Dedifferentiated amniotic fluid mesenchymal stem cell (primary cell): ENCODE results near the gene ST3GAL4.
"Not testable (repeated sequence)": the region's sequence is repeated elsewhere in the genome, so short reads cannot be mapped to it uniquely, and the experiment has no call there.

Source experiments
- DNase-seq: peaks from one replicate; pipeline ENCODE4 v3.0.0-alpha.2; 2016; ENCODE audit errors: extremely low spot score

The ST3GAL4 gene, protein sequence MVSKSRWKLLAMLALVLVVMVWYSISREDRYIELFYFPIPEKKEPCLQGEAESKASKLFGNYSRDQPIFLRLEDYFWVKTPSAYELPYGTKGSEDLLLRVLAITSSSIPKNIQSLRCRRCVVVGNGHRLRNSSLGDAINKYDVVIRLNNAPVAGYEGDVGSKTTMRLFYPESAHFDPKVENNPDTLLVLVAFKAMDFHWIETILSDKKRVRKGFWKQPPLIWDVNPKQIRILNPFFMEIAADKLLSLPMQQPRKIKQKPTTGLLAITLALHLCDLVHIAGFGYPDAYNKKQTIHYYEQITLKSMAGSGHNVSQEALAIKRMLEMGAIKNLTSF

DNA sequence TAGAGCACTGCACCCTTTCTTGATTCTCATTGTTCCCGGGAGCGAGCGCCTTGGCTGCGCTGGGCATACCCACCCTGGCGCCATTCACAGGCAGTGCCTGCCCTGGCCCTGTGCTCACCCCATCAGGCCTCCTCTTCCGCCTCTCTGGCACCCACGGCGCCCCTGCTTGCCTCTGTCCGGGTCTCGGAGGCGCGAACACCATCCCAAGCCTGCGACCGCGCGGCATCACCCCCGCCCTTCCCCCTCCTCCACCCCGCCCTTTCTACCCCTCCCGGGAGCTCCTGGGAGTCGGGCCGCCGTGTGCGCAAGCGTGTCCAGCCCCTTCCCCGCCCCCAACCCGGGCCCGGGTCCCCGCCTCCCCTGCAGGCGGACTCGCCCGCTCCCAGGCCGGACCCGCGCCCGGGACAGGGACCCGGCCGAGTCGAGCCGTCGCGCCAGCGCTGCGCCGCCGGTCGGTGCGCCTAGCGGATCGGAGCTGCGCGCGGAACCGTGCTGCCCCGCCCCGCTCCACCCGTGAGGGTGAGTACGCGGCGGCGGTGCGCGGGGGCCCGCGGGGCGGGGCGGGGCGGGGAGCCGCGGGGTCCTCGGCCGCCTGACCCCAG is at the start of gene ST3GAL4:
Gene ST3GAL4 (plus strand): TSS at position 363 of the 602 bp plus-strand sequence. CDS start 50,470 bp downstream, outside the sequence.
- no peak for DNase-seq

DNA sequence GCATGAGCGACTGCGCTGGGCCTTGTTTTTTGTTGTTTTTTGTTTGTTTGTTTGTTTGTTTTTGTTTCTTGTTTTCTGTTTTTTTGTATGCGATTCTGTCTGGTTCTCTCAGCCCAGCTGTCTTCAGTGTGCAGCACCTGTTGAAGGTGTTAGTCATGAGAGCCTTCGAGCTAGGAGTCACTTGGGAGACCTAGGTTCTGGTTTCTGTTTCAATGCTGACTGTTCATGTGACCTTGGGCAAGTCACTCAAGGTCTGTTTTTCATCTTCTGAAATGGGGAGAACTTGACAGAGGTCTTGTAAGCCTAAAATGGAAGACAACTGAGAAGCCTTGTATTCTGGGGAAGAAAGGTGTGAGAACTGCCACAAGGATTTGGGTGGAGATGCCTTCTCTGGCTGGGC is 49.8 kb upstream of the ST3GAL4 start:
- no peak for DNase-seq

DNA sequence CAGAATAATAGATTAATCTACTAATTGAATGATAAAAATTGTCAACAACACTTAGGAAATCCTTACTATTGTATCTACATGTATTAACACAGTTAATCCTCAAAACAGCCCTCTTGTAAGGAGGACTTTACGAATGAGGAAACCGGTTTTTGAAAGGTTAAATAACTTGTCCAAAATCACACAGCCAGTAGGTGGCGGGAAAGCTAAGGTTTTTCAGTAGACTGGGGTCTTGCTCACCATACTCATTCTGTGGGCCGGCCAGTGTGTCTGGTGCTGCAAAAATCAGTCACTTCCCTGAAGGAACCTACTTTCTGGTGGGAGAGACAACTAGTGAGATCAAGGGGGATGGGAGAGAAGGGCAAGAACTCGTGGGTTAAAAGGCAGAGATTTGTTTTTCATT is 47.8 kb upstream of the ST3GAL4 start:
- DNase-seq = peak; percentile 55

DNA sequence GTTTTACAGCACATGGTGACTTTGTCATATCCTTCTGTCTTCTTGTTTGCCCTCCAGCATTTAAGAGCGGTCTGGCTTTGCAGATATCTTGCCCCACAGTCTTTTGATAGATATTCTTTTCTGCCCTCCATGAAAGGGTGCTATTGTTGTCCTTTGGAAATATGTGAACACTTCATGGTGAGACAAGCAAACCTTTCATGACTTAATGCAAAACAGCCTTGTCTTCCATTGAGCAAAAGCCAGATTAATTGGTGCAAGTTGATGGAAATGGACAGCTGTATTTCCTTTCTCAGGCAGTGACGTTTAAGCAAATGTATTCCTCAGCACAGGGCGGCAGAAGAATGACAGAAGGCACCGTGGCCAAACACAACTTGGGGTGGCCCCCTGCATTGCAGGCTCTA is 47.2 kb upstream of the ST3GAL4 start:
- no peak for DNase-seq

DNA sequence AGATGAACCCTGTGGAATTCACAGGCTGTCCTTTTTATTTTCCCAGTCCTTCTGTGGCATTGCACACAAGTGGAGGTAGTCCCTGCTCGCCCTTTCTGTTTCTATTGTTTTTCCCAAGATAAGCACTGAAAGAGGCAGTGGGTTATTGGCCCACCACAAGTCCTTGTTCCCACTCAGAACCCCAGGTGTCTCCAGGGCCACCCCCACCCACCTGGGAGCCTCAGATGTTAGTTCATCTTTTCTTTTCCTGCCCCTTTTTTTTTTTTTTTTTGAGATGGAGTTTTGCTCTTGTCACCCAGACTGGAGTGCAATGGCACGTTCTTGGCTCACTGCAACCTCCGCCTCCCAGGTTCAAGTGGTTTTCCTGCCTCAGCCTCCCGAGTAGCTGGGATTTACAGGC is 46.7 kb upstream of the ST3GAL4 start:
- not testable (repeated sequence) for DNase-seq

DNA sequence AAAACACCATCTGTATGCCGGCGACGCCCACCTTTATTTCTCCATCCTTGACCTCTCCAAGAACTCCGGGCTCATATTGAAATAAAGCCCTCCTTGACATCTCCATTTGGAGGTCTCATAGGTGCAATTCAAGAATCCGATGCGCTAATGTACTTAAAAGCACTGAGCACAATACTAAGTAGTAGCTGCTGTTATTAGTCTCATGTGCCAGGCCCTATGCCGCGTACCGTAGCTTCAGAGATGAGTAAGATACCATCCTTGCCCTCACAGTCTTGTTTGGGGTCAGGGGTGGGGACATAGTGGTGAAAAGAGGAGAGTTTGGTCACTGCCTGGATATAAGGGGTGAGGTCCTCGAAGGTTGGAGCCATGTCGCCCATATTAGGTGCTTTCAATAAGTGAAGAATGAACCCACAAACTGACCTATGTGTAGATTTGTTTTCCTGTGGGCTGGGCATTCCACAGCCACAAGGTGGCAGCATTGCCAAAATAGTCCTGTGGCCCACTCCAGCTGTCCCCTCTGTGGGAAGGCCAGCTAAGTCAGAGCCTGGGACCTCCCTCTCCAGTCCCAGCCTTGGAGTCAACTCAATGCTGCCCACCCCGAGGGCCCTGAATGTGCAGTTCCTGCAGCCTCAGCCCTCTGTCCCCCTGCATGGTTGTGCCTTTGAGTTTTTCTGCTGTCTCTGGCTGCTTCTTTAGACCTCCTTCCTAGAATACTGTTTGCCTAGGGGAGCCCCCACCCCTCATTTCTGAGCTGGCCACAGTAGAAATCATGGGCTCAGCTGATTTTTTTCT is 45.1 kb upstream of the ST3GAL4 start:
- DNase-seq = peak; percentile 57

DNA sequence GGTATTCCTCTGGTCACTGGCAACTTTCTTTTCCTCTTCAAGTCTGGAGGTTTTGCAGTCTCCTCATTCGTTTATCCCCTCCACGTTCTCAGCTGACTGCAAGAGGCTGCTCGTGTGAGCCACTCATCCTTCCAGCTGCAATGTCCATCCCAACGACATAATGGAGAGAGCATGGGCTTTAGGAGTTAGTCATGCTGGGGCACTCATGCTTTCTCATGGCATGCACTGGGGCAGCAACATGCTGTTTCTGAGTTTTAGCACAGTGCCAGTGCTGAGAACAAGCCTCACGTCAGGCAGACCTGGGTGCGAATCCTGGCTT is 44.5 kb upstream of the ST3GAL4 start:
- no peak for DNase-seq

DNA sequence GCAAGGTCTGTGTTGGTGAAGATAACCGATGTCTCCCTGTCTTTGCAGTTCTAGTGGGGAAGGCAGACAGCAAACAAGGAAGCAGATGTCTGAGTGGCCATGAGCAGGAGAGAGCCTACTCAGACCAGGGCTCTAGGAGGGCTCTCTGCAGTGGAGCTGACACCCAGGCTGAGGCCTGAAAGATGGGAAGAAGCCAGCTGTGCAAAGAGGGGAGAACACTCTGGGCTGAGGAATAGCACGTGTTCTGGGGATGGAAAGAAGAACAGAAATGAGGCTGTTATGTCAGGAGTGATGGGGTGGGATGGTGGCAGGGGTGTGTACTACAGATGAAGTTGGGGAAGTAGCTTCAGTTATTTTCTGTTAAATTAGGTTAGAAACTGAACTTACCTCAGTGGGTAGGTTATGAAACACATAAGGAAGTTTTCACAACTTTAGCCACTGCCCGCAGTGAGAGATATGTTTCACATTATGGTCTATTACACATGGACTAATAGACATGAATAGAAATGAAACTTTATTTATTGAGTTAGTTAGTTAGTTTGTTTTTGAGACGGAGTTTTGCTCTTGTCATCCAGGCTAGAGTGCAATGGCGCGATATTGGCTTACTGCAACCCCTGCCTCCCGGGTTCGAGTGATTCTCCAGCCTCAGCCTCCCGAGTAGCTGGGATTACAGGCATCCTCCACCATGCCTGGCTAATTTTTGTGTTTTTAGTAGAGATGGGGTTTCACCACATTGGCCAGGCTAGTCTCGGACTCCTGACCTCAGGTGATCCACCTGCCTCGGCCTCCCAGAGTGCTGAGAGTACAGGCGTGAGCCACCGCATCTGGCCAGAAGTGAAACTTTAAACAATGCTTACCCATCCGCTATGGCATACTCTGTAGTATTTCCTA is 43.8 kb upstream of the ST3GAL4 start:
- no peak for DNase-seq

DNA sequence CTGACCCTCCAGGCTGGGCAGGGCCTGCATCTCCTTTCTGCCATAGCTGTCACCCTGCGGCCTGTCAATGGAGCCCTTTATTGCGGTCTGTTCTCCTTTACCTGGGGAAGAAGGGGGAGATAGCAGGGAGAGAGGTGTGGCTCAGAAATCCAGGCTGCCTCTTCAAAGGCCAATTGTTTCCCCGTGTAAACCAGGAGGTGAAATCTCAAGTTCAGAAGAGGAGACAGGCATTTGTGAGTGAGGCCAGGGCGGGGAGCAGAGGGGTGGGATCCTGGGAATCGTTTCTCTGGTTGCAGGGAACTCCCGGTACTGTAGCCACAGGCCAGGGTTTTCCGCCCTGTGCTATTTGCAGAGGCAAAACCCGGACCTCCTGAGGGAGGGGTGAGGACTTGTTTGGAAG is 42.5 kb upstream of the ST3GAL4 start:
- no peak for DNase-seq

DNA sequence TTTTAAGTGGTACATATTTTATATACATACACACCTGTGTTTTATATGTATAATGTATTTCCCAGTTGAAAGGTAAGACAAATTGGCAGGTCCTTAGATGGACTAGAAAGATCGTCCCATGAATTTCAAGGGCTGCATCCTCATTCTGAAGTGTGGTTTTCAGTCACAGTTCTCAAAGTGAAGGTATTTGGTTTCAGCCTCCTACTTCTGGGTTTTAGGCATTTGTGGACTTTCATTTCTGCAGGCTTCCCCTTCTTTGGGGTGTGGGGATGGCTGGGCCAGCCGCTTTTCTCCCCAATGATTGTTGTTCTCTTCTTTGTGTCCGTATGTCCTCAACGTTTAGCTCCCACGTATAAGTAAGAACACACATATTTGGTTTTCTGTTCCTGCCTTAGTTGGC is 41.7 kb upstream of the ST3GAL4 start:
- no peak for DNase-seq

DNA sequence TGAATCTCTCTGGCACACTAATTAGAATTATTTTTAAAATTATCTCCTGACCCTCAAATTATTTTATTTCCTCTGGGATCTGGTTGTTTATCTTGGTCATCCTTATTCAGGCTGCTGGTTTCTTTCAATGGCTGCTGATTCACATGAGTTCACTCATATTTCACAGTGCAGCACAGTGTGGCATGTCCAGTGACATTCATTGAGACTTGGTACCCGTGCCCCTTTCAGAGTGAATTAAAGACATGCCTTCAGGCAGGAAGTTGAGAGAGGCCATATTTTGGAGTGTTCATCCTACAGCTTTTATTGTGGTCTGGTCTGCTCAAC is 38.1 kb upstream of the ST3GAL4 start:
- DNase-seq = no peak

DNA sequence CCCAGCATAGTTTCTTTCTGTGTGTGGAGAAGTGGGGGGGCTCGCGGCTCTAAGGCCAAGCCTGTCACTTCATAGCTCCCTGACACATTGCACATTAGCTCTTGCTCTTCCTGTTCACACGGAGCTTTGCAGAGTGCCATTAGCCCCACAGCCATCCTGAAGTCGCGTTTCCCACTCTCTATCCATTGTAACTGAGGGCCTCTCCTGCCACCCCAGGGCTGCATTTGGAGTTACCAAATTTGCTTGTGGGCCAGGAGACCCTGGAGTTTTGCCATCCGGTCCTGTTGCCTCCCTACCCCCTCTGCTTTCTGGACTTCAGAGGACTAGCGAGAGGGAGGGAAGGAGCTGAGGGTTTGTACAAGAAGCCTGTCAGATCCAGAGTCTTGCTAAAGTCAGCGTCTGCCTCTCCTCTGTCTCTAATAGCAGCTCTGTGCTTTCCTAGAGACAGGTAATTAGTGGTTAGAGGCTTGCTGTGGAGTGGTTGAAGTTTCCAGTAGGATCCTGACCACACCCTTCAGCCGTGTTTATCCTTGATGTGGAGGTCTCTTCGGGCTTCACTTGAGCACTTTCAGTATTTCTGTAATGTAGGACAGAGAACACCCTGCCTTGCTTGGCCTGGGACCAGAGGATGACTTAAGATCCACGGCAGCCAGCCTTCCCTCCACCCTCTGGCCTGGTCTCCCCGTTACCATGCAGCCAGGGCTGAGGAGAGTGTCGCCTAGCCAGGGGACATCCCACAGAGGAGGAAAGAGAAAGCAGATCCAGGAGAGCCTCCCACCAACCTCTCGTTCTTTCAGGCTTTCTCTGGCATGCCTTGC is 37.5 kb upstream of the ST3GAL4 start:
- peak; percentile 79 for DNase-seq

DNA sequence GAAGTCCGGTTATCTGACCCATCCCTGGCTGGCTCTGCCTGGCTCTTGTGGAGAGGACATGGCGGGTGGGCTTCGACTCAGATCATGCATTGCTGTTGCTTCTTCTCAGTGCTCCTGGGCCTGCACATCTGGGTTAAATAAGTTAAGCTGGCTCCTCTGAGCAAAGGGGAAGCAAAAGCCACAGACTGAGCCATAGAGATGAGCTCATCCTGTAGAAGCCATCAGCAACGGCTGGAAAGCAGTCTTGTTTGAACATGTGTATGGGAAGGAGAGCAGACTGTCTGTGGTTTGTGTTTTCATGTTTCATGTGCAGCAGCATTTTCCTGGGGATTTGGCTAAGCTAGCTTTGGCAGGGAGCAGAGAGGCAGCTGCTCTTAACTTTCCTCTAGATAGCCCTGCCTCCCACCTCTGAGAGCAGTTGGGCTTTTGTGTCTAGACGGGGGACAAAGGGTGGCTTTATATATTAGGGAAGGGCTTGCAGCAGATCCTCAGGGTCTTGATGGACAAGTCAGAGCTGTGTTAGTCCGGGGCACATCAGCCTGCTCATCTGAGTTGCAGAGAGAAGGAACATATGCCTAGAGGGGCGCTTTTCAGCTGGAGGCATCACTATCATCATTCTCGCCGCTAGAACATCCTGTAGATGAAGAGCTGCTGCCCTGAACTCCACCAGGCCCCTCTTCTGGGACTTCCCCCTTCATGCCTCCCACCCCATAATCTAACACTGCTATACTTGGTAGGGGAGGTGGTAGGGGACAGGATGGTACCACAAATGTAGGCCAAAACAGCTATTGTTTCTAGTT is 36.7 kb upstream of the ST3GAL4 start:
- DNase-seq = peak; percentile 94

DNA sequence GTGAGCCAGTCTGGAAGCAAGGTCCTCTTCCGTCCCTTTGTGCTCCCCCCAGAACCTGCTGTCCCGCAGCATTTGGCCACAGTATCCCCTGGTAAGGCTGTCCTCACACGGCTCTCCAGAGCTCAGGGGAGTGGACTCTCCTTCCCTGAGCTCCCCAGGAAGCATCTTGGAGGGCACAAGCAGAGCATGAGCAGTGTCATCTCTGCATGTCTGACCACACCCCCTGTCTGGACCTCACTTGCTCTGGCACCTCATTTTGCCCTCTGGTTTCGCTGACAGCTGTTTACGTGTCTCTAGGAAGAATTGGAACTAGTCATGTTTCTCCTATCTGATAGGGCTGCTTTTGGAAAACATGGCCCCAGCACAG is 36.1 kb upstream of the ST3GAL4 start:
- DNase-seq = no peak

DNA sequence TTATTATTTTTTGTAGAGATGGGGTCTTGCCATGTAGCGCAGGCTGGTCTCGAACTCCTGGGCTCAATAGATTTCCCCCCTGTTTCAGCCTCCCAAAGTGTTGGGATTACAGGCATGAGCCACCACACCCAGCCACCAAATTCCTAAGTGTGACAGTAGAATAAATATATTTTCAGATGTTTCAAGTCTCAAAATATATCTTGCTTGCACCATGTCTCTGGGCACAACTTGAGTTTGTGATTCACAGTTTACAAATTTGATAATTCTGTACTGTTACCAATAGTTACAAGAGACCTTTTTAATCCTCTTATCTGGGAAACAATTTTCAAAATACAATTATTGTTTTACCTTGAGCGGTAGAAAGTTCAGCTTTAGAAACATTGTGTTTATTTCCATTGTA is 32.5 kb upstream of the ST3GAL4 start:
- DNase-seq = no peak

DNA sequence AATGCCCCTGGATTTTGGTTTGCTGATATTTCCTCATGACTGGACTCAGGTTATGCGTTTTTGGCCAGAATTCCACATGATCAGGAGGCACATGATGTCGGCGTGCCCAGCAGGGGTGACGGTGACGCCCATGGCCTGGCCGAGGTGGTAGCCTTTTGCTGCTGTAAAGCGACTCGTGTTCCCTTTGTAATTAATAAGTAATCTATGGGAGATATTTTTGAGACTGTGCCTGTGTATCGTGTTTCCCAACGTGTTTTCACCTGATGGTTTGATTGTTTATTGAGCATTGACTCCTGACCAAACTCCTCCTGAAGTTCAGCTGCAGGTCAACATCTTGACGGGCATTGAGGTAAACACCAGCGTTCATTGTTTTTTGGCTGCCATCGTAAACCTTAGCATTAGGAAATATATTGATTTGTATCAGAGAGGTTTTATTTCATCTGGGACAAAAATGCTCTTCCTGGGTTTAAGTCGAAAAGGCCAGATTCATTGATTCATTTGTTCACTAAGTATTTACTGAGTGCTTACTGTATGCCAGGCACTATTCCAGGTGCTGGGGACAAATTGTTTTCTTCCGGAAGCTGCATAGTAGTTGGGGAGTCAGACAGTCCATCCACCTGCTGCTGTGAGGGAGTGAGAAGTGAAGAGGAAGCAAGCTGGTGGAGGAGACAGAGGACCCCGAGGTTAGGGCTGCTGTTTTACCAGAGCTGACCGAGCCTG is 28.0 kb upstream of the ST3GAL4 start:
- no peak for DNase-seq

DNA sequence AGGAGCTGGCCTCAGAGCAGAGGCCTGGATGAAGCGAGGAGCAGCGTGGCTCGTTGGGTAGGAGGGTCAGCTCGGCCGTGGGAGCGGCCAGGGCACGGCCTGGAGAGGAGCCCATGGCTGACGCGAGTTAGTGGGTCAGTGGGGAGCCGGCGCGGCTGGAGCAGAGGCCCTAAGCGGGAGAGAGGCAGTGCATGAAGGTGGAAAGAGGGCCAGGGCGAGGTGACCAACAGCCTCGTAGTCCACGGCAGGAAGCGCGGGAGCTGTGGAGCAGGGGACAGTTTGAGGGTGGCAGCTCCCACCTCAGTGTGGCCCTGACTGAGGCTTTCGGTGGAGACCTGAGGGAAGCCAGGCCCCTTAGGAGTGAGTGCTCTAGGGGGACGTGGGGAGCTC is 27.5 kb upstream of the ST3GAL4 start:
- no peak for DNase-seq

DNA sequence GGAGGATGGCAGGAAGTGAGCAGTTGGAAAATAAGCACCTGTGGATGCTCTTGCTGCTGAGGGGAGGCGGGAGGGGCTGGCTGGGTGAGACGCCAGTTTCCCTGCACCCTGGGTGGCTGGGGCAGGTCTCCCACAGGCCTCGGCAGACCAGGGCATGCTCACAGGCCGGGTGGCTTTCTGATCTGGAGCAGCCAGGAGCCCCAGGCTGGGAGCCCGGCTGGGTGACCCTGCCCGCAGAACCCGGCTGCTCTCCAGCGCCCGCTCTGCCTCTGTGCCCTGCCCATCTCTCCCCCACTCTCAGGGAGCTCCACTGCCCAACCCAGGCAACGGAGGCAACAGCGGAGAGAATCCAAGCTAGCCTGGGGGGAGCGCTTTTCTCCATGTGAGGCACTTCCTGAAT is 27.0 kb upstream of the ST3GAL4 start:
- no peak for DNase-seq

DNA sequence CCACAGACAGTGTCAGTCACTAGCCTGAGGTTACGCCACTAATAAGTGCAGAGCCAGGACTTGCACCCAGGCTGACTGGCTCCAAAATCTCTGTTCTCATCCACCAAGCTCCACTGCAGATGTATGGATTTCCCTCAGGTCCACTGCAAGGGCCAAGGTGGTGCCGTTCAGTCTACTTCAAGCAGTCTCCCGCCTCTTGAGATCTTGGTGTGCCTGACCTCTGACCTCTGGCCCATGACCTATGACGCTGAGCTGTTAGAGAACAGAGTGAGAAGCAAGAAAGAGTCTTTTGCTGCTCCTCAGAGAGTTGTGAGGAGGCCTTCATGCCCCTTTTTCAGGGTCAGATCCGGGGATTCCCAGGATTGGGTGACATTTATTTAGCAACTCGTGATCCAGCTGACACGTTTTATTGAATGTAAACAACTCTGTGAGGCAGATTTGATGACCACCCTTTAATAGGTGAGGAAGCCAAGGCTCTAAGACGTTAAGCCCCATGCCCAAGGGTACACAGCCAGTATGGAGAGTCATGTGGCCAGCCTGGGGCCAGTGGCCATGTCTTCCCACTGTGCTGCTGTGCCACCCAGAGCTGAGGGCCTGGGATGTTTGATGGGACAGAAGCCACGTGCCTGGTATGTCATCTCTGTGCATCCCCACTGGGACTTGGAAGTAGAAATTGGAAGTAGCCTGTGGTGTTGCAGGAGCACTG is 26.4 kb upstream of the ST3GAL4 start:
- DNase-seq = no peak
